HCT116 (cell line): ENCODE results near the gene ZNF783.

Source experiments
- EGR1 ChIP-seq: IDR thresholded peaks from 2 replicates; pipeline ENCODE4 v1.6.1; 2012; ENCODE audit warnings: low read depth
- ELF1 ChIP-seq: IDR thresholded peaks from 2 replicates; pipeline ENCODE4 v1.6.1; 2012; ENCODE audit warnings: low read depth, borderline replicate concordance
- EZH2 ChIP-seq: fragments of 200-600 bp; sonication (generic); IDR thresholded peaks from 2 replicates; pipeline ENCODE4 v1.6.1; 2017; ENCODE audit warnings: antibody characterized with exemption, mixed run types
- POLR2A ChIP-seq: IDR thresholded peaks from 2 replicates; pipeline ENCODE4 v1.7.0; 2011; ENCODE audit warnings: borderline replicate concordance; ENCODE audit not compliant: insufficient read depth, insufficient read length; ENCODE audit errors: extremely low read depth
- POLR2AphosphoS5 ChIP-seq: IDR thresholded peaks from 2 replicates; pipeline ENCODE4 v1.6.1; 2011; ENCODE audit warnings: mild to moderate bottlenecking, low read depth, low read length, moderate library complexity
- RAD21 ChIP-seq: IDR thresholded peaks from 2 replicates; pipeline ENCODE4 v1.6.1; 2012; ENCODE audit warnings: low read depth, mild to moderate bottlenecking
- SRF ChIP-seq: IDR thresholded peaks from 2 replicates; pipeline ENCODE4 v1.6.1; 2012; ENCODE audit warnings: low read depth
- TCF7L2 ChIP-seq: IDR thresholded peaks from 2 replicates; pipeline ENCODE4 v1.7.0; 2011; ENCODE audit warnings: borderline replicate concordance, inconsistent platforms; ENCODE audit not compliant: insufficient read depth, insufficient read length; ENCODE audit errors: extremely low read depth
- ZNF274 ChIP-seq: fragments of 200-500 bp; sonication (Bioruptor generic); IDR thresholded peaks from 2 replicates; pipeline ENCODE4 v1.6.1; 2014; ENCODE audit warnings: mild to moderate bottlenecking, low read depth, low read length, inconsistent platforms
- TF ChIP-seq, protein P1 (sequence below), 3 experiments: fragments of 200-600 bp in 1 of 3; sonication (generic) in 1 of 3; IDR thresholded peaks in 2 of 3; conservative IDR thresholded peaks in 1 of 3; 2 replicates each; pipeline ENCODE4 v1.5.1; 2012 to 2017; ENCODE audit warnings: low read depth in 2 of 3, low read length in 2 of 3, antibody characterized with exemption in 1 of 3, borderline replicate concordance in 1 of 3, control low read depth in 1 of 3, mild to moderate bottlenecking in 1 of 3, mixed read lengths in 1 of 3, mixed run types in 1 of 3, moderate library complexity in 1 of 3; ENCODE audit not compliant: insufficient read depth in 1 of 3
- TF ChIP-seq, protein P2 (sequence below): IDR thresholded peaks from 2 replicates; pipeline ENCODE4 v1.6.1; 2012
- TF ChIP-seq, protein P3 (sequence below): IDR thresholded peaks from 2 replicates; pipeline ENCODE4 v1.6.1; 2012; ENCODE audit warnings: low read depth
- TF ChIP-seq, protein P4 (sequence below): IDR thresholded peaks from 2 replicates; pipeline ENCODE4 v1.6.1; 2011; ENCODE audit warnings: mild to moderate bottlenecking, low read length, moderate library complexity; ENCODE audit not compliant: insufficient replicate concordance; ENCODE audit errors: extremely low read depth
- TF ChIP-seq, protein P5 (sequence below): IDR thresholded peaks from 2 replicates; pipeline ENCODE4 v1.6.1; 2012

DNA sequence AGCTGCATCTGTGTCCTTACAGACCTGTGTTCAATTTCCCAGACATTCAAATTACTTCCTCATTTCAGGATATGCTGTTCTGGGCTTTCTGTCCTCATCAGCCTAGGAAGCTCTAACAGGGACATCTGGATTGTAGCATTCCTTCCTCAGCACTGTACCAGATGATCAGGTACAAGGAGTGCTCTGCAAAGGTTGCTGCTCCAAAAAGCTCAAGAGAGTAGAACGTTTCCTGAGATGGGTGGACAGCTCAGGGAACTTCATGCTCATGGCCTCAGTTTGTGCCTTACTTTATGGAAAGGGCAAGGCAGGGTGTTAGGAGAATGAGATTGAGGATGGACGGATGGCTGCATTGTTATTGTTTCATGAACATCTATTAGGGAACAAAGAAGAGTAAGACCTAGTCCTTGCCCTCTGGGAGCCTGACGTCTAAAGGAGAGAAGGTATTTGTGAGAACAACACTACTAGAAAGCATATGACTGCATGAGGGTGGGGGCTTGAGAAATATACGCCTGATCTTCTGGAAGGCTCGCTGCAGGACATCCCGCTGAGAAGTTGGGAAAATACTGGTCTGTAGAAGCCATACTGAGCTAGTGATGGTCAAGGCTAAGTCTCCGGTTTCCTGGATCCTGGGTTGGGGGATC is 33.0 kb upstream of the ZNF783 start:
- no peak for TF ChIP-seq ELF1
- TF ChIP-seq, protein P1, sequence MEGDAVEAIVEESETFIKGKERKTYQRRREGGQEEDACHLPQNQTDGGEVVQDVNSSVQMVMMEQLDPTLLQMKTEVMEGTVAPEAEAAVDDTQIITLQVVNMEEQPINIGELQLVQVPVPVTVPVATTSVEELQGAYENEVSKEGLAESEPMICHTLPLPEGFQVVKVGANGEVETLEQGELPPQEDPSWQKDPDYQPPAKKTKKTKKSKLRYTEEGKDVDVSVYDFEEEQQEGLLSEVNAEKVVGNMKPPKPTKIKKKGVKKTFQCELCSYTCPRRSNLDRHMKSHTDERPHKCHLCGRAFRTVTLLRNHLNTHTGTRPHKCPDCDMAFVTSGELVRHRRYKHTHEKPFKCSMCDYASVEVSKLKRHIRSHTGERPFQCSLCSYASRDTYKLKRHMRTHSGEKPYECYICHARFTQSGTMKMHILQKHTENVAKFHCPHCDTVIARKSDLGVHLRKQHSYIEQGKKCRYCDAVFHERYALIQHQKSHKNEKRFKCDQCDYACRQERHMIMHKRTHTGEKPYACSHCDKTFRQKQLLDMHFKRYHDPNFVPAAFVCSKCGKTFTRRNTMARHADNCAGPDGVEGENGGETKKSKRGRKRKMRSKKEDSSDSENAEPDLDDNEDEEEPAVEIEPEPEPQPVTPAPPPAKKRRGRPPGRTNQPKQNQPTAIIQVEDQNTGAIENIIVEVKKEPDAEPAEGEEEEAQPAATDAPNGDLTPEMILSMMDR (IDR thresholded peaks at IDR 0.05 in 2 of 3, conservative IDR thresholded peaks at IDR 0.05 in 1 of 3; ENCODE audit: borderline replicate concordance in 1 of 3, insufficient read depth in 1 of 3, low read depth in 2 of 3, low read length in 2 of 3) = no peak
- TF ChIP-seq POLR2A = no peak
- TF ChIP-seq EZH2 = no peak
- TF ChIP-seq, protein P2, sequence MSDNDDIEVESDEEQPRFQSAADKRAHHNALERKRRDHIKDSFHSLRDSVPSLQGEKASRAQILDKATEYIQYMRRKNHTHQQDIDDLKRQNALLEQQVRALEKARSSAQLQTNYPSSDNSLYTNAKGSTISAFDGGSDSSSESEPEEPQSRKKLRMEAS = no peak
- no peak for TF ChIP-seq ZNF274
- no peak for TF ChIP-seq TCF7L2
- no peak for TF ChIP-seq SRF
- no peak for TF ChIP-seq RAD21
- TF ChIP-seq EGR1 = no peak
- TF ChIP-seq, protein P3, sequence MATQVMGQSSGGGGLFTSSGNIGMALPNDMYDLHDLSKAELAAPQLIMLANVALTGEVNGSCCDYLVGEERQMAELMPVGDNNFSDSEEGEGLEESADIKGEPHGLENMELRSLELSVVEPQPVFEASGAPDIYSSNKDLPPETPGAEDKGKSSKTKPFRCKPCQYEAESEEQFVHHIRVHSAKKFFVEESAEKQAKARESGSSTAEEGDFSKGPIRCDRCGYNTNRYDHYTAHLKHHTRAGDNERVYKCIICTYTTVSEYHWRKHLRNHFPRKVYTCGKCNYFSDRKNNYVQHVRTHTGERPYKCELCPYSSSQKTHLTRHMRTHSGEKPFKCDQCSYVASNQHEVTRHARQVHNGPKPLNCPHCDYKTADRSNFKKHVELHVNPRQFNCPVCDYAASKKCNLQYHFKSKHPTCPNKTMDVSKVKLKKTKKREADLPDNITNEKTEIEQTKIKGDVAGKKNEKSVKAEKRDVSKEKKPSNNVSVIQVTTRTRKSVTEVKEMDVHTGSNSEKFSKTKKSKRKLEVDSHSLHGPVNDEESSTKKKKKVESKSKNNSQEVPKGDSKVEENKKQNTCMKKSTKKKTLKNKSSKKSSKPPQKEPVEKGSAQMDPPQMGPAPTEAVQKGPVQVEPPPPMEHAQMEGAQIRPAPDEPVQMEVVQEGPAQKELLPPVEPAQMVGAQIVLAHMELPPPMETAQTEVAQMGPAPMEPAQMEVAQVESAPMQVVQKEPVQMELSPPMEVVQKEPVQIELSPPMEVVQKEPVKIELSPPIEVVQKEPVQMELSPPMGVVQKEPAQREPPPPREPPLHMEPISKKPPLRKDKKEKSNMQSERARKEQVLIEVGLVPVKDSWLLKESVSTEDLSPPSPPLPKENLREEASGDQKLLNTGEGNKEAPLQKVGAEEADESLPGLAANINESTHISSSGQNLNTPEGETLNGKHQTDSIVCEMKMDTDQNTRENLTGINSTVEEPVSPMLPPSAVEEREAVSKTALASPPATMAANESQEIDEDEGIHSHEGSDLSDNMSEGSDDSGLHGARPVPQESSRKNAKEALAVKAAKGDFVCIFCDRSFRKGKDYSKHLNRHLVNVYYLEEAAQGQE = no peak
- TF ChIP-seq, protein P4, sequence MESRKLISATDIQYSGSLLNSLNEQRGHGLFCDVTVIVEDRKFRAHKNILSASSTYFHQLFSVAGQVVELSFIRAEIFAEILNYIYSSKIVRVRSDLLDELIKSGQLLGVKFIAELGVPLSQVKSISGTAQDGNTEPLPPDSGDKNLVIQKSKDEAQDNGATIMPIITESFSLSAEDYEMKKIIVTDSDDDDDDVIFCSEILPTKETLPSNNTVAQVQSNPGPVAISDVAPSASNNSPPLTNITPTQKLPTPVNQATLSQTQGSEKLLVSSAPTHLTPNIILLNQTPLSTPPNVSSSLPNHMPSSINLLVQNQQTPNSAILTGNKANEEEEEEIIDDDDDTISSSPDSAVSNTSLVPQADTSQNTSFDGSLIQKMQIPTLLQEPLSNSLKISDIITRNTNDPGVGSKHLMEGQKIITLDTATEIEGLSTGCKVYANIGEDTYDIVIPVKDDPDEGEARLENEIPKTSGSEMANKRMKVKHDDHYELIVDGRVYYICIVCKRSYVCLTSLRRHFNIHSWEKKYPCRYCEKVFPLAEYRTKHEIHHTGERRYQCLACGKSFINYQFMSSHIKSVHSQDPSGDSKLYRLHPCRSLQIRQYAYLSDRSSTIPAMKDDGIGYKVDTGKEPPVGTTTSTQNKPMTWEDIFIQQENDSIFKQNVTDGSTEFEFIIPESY = no peak
- no peak for TF ChIP-seq POLR2AphosphoS5
- TF ChIP-seq, protein P5, sequence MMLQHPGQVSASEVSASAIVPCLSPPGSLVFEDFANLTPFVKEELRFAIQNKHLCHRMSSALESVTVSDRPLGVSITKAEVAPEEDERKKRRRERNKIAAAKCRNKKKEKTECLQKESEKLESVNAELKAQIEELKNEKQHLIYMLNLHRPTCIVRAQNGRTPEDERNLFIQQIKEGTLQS = no peak
